Activated CD8-positive, alpha-beta memory T cell treated with anti-CD3 and anti-CD28 coated beads, Interleukin-2, amount 50 U/mL, for 1 hour (primary cell): ENCODE measurements around the gene SLC24A3.

ENCODE experiments used
- DNase-seq: peaks from one replicate; pipeline ENCODE4 v3.0.0-alpha.2; 2020; ENCODE audit errors: extremely low read depth

Gene SLC24A3

GRCh38 chr20:19426356-19426755 lies 213.9 kb downstream of the SLC24A3 start:
- DNase-seq = no peak

GRCh38 chr20:19427480-19427879 lies 215.0 kb downstream of the SLC24A3 start:
- DNase-seq = no peak

GRCh38 chr20:19427913-19428312 lies 215.5 kb downstream of the SLC24A3 start:
- DNase-seq = no peak

- no peak for DNase-seq
Observed at GRCh38 chr20:19428324-19428723, 215.9 kb downstream of the SLC24A3 start.

DNA sequence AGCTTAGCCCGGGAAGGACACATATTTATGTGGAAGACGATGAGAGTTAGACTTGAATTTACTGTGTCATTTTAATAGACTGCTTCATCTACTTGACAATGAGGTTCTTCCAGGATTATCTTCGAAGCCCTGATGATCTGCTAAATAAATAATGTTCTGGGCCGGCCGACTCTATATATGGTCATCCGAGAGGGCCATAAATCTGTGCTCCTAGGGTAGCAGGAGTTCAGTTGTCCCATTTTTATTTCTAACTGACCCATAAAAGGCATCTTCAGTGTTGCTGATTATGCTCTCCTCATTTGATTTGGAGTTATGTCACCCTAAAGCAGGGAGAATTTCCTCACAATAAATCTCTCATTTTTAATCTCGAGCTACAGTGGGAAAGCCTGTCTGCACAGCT lies 217.1 kb downstream of the SLC24A3 start:
- DNase-seq = no peak

GRCh38 chr20:19430641-19431315 lies 218.3 kb downstream of the SLC24A3 start:
- no peak for DNase-seq

DNA sequence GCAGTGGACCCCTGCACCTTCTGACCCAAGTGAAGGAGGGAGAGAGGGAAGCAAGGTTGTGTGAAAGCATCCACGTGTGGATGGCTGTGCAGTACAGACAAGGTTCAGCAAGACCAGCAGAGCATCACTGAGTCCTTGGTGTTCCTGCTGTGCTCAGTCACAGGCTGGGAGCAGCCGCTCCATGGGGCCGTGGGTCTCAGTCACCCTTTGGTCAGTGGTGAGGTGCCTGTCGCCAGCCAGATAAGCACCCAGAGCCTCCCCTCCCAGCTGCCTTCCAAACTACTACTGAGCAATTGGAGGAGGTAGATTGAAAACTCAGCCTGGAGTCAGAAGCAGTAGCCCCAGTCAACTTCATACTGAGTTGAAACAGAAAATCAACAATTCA lies 218.9 kb downstream of the SLC24A3 start:
- no peak for DNase-seq

DNA sequence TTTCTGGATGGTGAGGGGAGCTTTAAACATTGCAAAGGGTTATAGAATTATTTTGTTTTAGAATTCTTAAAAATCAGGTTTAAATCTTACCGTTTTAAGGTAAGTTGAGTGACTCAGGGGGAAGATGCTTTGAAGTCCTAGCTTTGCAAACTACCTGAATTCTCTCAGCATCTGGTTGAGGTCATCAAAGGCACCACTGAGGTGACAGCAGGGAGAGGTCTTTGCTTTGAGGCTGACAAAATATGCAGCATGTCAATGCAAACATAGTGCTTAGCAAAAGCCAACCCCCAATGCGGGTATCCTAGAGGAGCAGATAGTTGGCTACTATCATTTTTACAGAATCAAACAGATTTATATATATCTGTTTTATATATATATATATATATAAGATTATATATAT lies 219.5 kb downstream of the SLC24A3 start:
- no peak for DNase-seq

DNA sequence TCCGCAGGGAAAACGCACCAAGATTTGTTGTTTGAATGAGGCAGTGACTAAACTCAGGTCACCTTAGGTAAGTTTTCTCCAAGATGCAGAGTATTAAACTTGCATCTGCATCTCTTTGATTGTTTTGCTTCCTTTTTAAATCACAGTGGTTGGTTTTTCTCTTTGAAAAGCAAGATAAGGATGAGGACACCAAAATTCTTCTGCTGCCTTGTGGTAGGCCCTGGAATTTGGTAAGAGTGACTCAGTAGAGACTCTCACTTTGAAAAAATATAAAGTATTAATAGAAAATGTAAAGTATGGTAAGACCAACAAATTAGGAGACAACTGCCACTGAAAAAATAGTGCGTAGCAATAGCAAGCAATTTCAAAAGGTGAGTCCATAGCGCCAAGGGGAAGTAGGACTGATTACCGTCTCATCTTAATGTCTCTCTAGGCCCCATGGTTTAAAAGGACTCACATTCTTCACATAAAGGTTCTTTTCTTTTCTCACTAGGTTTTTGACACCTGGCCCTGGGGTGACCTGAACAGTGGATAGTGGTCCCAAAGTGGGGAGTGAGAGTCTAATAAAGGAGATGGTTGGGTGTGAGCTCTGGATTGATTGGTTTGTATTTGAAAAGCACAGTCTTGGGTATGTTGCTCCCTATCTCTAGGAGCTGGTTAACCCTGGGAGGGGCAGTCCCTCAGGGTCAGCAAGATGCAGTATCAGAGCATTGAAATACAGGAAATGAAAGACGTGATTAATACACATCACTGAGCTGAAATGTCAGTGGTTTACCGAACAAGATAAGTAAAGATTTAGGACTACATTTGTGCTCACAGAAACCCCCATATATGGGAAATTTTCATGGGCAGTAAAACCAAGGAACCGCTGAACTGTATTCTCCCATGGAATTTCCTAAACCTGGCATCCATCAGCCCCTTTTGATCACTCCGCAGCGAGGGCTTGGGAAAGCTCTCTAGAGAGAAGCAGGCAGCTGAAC lies 221.2 kb downstream of the SLC24A3 start:
- no peak for DNase-seq

- no peak for DNase-seq
Observed at GRCh38 chr20:19435316-19435715, 222.9 kb downstream of the SLC24A3 start.

GRCh38 chr20:19435821-19436220 lies 223.4 kb downstream of the SLC24A3 start:
- DNase-seq = no peak

GRCh38 chr20:19438488-19438887 lies 226.0 kb downstream of the SLC24A3 start:
- DNase-seq = no peak

DNA sequence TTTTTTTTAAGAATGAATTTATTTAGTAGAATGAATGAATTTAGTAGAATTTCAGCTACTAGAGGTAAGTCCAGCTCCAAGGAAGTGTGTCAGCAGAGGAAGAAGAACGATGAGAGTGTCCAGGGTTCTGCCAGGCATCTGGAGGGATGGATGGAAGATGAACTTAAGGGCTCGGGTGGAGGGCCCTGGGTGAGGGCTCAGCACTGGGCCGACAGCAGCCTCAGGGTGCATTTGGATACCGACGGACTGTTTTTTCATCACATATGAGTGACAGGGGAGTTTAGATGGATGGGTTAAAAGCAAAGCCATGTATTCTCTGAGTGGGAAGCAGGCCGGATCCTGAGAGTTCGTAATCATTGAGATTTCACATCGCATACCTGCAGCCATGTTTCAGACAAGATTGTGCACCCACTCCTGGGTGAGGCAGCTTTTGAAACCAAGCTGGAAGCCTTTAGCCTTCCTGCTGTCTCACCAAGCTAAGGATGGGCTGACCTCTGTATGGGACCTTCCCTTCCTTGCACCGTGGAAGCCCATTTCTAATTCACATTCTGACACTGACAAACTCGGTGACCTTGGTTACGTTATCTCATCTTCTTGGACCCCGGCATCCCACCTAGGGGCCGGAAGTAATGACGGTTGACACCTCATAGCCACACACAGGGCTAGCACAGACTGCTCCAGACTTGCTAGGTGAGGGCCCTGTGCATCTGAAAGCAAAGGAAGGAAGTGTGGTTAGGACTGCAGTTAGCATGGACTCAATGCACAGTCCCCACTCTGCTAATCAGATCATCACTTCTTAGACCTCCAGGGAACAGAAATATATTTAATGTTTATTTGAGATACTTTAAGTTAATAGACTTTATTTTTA lies 228.5 kb downstream of the SLC24A3 start:
- DNase-seq = no peak

DNA sequence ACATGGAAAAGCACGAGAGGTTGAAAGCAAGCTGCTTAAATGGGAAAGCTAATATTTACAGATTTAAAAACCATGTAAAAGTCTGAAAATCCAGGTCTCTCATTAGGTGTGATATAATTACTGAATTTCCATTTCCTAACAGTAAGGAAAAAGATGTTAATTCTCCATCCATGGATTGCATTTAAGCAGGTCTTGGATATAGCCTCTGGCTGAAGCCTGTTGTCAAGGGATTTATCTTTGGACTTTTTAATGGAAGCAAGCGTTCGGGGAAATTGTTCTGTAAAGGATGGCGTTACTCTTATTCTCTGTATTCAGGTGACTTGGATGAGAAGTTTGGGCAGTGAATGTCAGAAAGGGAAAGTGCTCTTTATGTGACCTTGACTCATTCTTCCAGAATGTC lies 233.8 kb downstream of the SLC24A3 start:
- no peak for DNase-seq

- no peak for DNase-seq
Observed at GRCh38 chr20:19448632-19449031, 236.2 kb downstream of the SLC24A3 start.

- DNase-seq = no peak
Observed at GRCh38 chr20:19449051-19449450, 236.6 kb downstream of the SLC24A3 start.

DNA sequence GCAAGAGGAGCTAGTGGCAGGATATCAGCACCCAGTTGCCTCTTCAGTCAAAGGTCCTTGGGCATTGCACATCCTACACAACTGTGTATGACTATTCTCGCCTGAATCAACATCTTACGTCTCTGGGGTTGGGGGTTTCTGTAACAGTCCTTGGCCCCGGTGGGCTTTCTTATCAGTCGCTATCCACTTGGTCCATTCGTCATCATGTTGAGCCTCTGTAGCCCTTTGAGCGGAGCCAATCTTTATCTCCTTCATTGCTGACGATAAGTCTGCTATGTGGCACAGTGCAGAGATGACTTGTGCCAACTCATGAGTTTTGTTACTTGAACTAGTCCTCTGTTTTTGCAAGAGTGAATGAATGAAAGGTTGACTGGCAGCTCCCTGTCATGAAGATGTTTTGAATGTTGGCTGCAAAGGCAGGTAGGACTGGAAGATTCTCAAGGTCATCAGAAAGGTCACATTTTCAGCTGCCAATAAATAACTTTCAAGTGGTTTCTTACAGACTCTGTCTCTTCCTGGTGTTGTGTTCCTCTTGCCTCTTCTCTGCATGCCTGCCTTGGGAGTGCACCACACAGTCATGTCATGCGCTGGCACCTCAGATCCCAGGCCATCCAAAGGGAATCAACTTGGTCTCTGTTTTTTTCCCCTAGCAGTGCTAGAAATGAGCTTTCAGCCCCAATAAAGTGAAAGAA lies 238.9 kb downstream of the SLC24A3 start:
- no peak for DNase-seq

DNA sequence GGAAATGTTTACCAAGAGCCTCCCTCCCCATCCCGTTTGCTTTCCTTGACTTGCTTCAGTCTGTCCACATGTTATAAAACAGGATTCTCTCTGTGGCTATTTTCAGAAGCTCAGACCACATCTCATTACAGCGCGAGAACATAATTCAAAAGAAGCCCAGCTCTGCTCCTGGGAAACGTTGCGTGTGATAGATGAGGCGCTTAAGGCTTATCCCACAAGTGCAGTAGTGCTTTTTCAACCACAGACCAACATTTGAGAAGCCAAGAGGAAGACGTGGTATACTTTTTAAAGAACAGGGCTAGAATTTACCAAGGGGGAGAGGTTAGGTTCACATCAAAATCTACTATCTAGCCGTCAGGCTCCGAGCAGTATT lies 239.5 kb downstream of the SLC24A3 start:
- DNase-seq = no peak

GRCh38 chr20:19453410-19453809 lies 241.0 kb downstream of the SLC24A3 start:
- no peak for DNase-seq

GRCh38 chr20:19453862-19454261 lies 241.4 kb downstream of the SLC24A3 start:
- DNase-seq = no peak

DNA sequence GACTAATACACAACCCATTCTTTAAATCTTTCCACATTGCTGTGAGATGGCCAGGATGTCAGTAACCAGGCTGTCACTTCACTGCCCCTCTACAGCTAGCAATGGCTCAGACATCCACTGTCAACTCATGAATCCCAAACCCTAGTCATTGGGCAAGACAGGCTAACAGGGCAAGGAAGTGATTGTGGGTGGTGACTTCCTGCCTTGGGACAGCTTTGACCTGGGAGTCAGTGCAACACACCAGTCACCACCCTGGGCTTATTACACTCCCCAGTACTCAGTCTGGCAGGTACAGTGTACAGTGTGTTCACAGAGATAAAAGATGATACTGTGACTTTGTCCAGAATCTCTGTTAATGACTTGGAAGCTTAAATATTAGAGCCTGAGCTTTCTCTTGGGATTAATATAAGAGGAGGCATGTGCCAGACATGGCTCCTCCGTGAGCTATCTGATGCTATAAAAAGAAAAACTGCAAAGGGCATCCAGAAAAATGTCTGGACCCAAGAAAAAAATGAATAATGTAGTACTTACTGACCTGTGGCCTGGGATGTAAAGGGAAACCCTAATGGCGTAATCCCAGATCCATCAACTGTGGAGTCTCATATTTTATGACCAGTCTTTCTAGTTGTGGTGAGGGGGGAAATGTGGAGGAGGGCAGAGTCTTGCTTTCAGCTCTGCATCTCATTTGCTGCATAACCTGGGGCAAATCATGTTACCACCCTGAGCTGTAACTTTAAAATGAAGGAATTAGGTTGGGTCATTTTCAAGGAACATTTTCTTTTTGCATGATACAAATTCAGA lies 244.4 kb downstream of the SLC24A3 start:
- no peak for DNase-seq
